Measurements from ENCODE around the gene SOCS1. TPM values are rescaled to one million over a fixed set of nuclear protein-coding genes. Genes with fewer than 3 reads are reported as not detected.

The SOCS1 gene
- polyA plus RNA-seq, 1 experiment, result 11.6 TPM

DNA sequence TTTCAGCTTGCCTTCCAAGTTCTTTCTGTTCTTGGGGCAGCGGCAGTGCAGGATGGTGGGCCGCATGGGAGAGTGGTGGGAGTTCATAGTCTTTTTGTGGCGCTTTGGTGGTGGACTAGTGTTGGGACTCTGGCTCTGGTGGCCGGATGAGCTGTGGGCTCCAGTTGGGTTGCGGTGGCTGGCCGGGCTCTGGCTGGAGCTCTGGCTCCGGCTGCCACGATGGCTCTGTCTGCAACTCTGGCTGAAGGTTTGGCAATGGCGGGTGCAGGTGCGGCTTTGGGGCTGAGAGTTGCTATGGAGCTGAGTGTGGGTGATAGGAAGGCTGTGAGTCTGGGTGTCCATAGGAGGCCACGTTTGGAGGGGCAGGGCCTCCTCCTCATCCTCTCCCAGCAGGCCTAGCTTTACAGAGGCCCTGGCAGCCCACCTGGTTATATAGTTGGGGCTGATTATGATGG is 12.9 kb upstream of the SOCS1 start, which contains the start of gene TNP2:
TNP2 (minus strand) TSS at position 405 of the 455 bp plus-strand sequence; CDS start at position 342, 63 bp downstream.
- CTCF ChIA-PET, result interaction anchor here (1.0 kb wide), 2 partner anchors 11 to 305 kb away, joined by 3 read pairs; no protein-coding TSS in a partner anchor
- no peaks in the 10 kb centered on the region; the same call in 1 of the 2 replicates for H3K9me3 ChIP-seq (ENCODE audit: control insufficient read depth, insufficient read depth, low read length)
- no peak for DNase-seq (ENCODE audit: low read depth, low spot score)
- H3K4me3 ChIP-seq (ENCODE audit: low read depth, low read length), result no peak within 1 kb of the TSS
- POLR2A ChIA-PET, result no interaction called here
- H3K27me3 ChIP-seq (ENCODE audit: control insufficient read depth, insufficient read depth, low read length), result peaks cover 13% of the 10 kb centered on the region
- no peak within 1 kb of the TSS for H3K27ac ChIP-seq (ENCODE audit: low read depth, low read length)
- TF ChIP-seq, protein P1, sequence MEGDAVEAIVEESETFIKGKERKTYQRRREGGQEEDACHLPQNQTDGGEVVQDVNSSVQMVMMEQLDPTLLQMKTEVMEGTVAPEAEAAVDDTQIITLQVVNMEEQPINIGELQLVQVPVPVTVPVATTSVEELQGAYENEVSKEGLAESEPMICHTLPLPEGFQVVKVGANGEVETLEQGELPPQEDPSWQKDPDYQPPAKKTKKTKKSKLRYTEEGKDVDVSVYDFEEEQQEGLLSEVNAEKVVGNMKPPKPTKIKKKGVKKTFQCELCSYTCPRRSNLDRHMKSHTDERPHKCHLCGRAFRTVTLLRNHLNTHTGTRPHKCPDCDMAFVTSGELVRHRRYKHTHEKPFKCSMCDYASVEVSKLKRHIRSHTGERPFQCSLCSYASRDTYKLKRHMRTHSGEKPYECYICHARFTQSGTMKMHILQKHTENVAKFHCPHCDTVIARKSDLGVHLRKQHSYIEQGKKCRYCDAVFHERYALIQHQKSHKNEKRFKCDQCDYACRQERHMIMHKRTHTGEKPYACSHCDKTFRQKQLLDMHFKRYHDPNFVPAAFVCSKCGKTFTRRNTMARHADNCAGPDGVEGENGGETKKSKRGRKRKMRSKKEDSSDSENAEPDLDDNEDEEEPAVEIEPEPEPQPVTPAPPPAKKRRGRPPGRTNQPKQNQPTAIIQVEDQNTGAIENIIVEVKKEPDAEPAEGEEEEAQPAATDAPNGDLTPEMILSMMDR (IDR thresholded peaks at IDR 0.05; ENCODE audit: low read depth, low read length), result no peak

- peaks cover 15% of the 10 kb centered on the region for H3K27me3 ChIP-seq (ENCODE audit: control insufficient read depth, insufficient read depth, low read length)
- ChIA-PET POLR2A (interaction anchor here (1.5 kb wide), 1 partner anchor 9 kb away, joined by 3 read pairs; the partner anchor contains the start of gene SOCS1), CTCF (no interaction called here)
- no peak overlapping the region for H3K27ac ChIP-seq (ENCODE audit: low read depth, low read length)
- no peak for DNase-seq (ENCODE audit: low read depth, low spot score)
- TF ChIP-seq, protein P1 (IDR thresholded peaks at IDR 0.05; ENCODE audit: low read depth, low read length), result no peak
- no peaks in the 10 kb centered on the region for H3K9me3 ChIP-seq (ENCODE audit: control insufficient read depth, insufficient read depth, low read length)
- no peak overlapping the region for H3K4me3 ChIP-seq (ENCODE audit: low read depth, low read length)
These were observed 9.1 kb upstream of the SOCS1 start for GRCh38 chr16:11265124-11265523.

DNA sequence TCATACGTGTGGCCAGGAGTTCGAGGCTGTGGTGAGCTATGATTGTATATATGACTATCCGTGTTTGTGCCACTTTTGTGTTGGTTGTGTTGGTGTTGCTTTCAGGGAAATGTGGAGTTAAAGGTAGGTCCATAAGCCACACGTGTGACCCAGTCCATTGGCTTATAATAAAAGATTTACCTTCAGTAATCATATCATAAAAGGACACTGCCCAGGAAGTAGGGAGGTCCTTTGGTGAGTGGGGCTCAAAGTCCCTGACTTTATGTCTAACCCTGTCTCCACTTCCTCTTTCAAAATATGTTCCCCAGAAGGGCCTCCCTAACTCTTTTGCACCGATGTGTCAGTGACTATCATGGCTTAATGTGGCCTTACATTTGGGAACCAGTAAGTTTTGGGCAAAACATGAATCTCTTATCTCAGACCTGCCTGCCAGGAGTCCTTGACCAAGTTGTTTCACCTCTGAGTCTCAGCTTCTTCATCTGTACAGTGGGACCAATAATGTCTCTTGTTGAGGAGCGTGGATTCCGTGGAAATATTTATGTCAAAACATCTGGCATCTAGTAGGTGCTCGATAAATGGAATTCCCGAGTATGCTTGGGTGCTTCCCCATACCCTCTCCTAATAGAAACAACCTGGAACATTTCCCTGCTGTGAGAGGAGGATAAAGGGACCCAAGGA is 8.3 kb upstream of the SOCS1 start:
- Histone ChIP-seq H3K9me3 (ENCODE audit: control insufficient read depth, insufficient read depth, low read length) (no peaks in the 10 kb centered on the region), H3K27me3 (ENCODE audit: control insufficient read depth, insufficient read depth, low read length) (peaks cover 15% of the 10 kb centered on the region), H3K27ac (ENCODE audit: low read depth, low read length) (no peak overlapping the region), H3K4me3 (ENCODE audit: low read depth, low read length) (no peak overlapping the region)
- CTCF ChIA-PET, result no interaction called here
- no peak for DNase-seq (ENCODE audit: low read depth, low spot score)
- POLR2A ChIA-PET, result interaction anchor here (1.5 kb wide), 1 partner anchor 8 kb away, joined by 3 read pairs; the partner anchor contains the start of gene SOCS1
- TF ChIP-seq, protein P1 (IDR thresholded peaks at IDR 0.05; ENCODE audit: low read depth, low read length), result no peak

DNA sequence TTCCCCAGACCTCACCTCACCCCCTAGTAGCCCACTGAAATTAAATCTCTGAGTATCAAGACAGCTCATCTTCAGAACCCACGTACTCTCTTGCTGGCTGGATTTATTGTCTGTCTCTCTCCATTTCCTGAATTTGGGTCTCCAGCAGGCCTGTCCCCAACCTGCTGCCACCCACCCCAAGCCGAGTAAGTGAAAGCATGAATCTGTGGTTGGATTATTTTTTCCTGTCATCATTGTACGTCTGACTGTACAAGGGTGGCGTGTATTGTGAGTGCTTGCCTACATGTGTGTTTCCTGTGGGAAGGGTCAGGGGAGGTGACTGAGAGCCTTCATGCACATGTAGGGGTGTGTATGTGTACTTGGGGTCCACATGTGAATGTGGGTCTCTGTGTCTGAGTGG is 7.7 kb upstream of the SOCS1 start:
- Histone ChIP-seq H3K9me3 (ENCODE audit: control insufficient read depth, insufficient read depth, low read length) (no peaks in the 10 kb centered on the region), H3K4me3 (ENCODE audit: low read depth, low read length) (no peak overlapping the region), H3K27ac (ENCODE audit: low read depth, low read length) (no peak overlapping the region), H3K27me3 (ENCODE audit: control insufficient read depth, insufficient read depth, low read length) (peaks cover 13% of the 10 kb centered on the region)
- ChIA-PET CTCF (no interaction called here), POLR2A (interaction anchor here (1.5 kb wide), 1 partner anchor 8 kb away, joined by 3 read pairs; the partner anchor contains the start of gene SOCS1)
- DNase-seq (ENCODE audit: low read depth, low spot score), result no peak
- TF ChIP-seq, protein P1 (IDR thresholded peaks at IDR 0.05; ENCODE audit: low read depth, low read length), result no peak

DNA sequence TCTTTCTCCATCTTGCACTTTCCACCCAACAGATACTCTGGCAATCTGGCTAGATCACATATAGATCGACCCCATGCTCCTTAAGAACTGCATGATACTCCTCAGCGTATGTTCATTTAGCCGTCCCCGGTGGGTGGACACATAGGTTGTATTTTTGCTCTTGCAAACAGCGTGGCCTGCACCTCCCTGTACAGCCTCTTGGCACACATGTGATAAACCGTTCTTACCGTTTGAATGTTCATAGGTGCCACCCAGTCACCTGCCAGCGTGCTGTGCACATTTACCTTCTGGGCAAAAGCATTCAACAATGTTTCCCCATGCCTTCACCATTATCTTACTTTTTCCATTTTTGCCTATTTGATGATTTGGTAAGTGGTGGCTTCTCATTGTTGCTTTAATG is 6.9 kb upstream of the SOCS1 start:
- no peak overlapping the region for H3K27ac ChIP-seq (ENCODE audit: low read depth, low read length)
- H3K9me3 ChIP-seq (ENCODE audit: control insufficient read depth, insufficient read depth, low read length), result no peaks in the 10 kb centered on the region
- TF ChIP-seq, protein P1 (IDR thresholded peaks at IDR 0.05; ENCODE audit: low read depth, low read length), result no peak
- no peak for DNase-seq (ENCODE audit: low read depth, low spot score)
- H3K27me3 ChIP-seq (ENCODE audit: control insufficient read depth, insufficient read depth, low read length), result peaks cover 8% of the 10 kb centered on the region
- POLR2A ChIA-PET, result no interaction called here
- H3K4me3 ChIP-seq (ENCODE audit: low read depth, low read length), result no peak overlapping the region
- CTCF ChIA-PET, result no interaction called here

Measured in AG04450 (cell line).